ENCODE data around the gene IMPDH1. TPM values are rescaled to one million over a fixed set of nuclear protein-coding genes. Genes with fewer than 3 reads are reported as not detected.
A peak's percentile ranks its signal among the peaks of the same experiment; 100 is the strongest.

IMPDH1 gene
- total and polyA plus RNA-seq, 9 of the 15 experiments (the other 6 are each of a cell fraction or from before 2014, with no cell fraction given), result 0.80 to 118 (median 64.3) TPM

GRCh38 chr7:128385988-128386925, 23.5 kb downstream of the IMPDH1 start:
- no peak for ATAC-seq
- TF ChIP-seq, protein P1, sequence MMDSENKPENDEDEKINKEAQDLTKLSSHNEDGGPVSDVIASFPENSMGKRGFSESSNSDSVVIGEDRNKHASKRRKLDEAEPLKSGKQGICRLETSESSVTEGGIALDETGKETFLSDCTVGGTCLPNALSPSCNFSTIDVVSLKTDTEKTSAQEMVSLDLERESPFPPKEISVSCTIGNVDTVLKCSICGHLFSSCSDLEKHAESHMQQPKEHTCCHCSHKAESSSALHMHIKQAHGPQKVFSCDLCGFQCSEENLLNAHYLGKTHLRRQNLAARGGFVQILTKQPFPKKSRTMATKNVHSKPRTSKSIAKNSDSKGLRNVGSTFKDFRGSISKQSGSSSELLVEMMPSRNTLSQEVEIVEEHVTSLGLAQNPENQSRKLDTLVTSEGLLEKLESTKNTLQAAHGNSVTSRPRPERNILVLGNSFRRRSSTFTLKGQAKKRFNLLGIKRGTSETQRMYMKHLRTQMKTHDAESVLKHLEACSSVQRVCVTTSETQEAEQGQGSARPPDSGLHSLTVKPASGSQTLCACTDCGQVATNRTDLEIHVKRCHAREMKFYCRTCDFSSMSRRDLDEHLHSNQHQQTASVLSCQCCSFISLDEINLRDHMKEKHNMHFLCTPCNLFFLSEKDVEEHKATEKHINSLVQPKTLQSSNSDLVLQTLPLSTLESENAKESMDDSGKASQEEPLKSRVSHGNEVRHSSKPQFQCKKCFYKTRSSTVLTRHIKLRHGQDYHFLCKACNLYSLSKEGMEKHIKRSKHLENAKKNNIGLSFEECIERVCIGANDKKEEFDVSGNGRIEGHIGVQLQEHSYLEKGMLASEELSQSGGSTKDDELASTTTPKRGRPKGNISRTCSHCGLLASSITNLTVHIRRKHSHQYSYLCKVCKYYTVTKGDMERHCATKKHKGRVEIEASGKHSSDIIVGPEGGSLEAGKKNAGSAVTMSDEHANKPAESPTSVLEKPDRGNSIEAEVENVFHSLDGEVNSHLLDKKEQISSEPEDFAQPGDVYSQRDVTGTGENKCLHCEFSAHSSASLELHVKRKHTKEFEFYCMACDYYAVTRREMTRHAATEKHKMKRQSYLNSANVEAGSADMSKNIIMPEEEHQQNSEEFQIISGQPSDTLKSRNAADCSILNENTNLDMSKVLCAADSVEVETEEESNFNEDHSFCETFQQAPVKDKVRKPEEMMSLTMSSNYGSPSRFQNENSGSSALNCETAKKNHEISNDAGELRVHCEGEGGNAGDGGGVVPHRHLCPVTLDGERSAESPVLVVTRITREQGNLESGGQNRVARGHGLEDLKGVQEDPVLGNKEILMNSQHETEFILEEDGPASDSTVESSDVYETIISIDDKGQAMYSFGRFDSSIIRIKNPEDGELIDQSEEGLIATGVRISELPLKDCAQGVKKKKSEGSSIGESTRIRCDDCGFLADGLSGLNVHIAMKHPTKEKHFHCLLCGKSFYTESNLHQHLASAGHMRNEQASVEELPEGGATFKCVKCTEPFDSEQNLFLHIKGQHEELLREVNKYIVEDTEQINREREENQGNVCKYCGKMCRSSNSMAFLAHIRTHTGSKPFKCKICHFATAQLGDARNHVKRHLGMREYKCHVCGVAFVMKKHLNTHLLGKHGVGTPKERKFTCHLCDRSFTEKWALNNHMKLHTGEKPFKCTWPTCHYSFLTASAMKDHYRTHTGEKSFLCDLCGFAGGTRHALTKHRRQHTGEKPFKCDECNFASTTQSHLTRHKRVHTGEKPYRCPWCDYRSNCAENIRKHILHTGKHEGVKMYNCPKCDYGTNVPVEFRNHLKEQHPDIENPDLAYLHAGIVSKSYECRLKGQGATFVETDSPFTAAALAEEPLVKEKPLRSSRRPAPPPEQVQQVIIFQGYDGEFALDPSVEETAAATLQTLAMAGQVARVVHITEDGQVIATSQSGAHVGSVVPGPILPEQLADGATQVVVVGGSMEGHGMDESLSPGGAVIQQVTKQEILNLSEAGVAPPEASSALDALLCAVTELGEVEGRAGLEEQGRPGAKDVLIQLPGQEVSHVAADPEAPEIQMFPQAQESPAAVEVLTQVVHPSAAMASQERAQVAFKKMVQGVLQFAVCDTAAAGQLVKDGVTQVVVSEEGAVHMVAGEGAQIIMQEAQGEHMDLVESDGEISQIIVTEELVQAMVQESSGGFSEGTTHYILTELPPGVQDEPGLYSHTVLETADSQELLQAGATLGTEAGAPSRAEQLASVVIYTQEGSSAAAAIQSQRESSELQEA (IDR thresholded peaks at IDR 0.05; ENCODE audit: low read depth), result no peak
- TF ChIP-seq CEBPB (tag; IDR thresholded peaks at IDR 0.05) (peak; percentile 83), CEBPG (CRISPR knock-in tag; IDR thresholded peaks at IDR 0.05) (no peak), CEBPG (tag; conservative IDR thresholded peaks at IDR 0.05 in 1 of 2, IDR thresholded peaks at IDR 0.05 in 1 of 2) (peak; percentile 61 to 63), C11orf30 (IDR thresholded peaks at IDR 0.05; ENCODE audit: low read depth) (peak; percentile 58; the same call in 1 of the 2 replicates), ZNF316 (IDR thresholded peaks at IDR 0.05) (peak; percentile 64), SLC30A9 (CRISPR knock-in tag; IDR thresholded peaks at IDR 0.05) (no peak)

More at GRCh38 chr7:128385988-128386925, 23.5 kb downstream of the IMPDH1 start:
- no peak overlapping the region for H3K27ac ChIP-seq (ENCODE audit: extremely low read depth, low read depth, low read length)
- no TSS peak for BruUV-seq (replicated peaks)
- H3K4me3 ChIP-seq, result no peak overlapping the region
- ChIA-PET POLR2A (interaction anchor here (0.6 to 2.3 kb wide), 5 partner anchors 9 to 773 kb away, joined by 3 to 14 read pairs (median 4); no protein-coding TSS in a partner anchor), CTCF (ENCODE audit: low intra/inter-chr PET ratio) (interaction anchor here (3.9 kb wide), 1 partner anchor 39 kb away, joined by 81 read pairs; no protein-coding TSS in a partner anchor)
- H2AFZ ChIP-seq (ENCODE audit: low read depth, low read length), result no peak overlapping the region
- no peak for DNase-seq (ENCODE audit: extremely low read depth in 1 of 4, low spot score in 3 of 4)
- H3K27me3 ChIP-seq (ENCODE audit: control insufficient read depth in 2 of 2, insufficient read depth in 2 of 2, low read length in 2 of 2), result no peaks in the 10 kb centered on the region
- in situ Hi-C loops (cut with MboI) (no loop called here), intact Hi-C loops (cut with micrococcal nuclease) (loop anchor here (10.0 kb wide), 1 partner anchor 151 kb away; no protein-coding TSS in a partner anchor)
- no peaks in the 10 kb centered on the region for H3K36me3 ChIP-seq (ENCODE audit: control insufficient read depth, insufficient read depth, low read length)
- H3K79me2 ChIP-seq (ENCODE audit: control insufficient read depth, insufficient read depth, low read length), result no peaks in the 10 kb centered on the region
- H3K9me1 ChIP-seq (ENCODE audit: control insufficient read depth, insufficient read depth, low read length), result peaks cover 3% of the 10 kb centered on the region
- 26% methylated on average over 4 of the region's 4 CpGs for WGBS (ENCODE audit: insufficient coverage, low coverage, missing lambda C conversion rate)
- peaks cover 6 to 26% of the 10 kb centered on the region in 2 experiments; a peak in 4 of 5 replicates for H3K4me1 ChIP-seq (replicated peaks in 1 of 2; ENCODE audit: control insufficient read depth in 2 of 2, insufficient read depth in 2 of 2, low read length in 2 of 2)
- H3K9ac ChIP-seq (ENCODE audit: insufficient read depth in 1 of 2, low read depth in 2 of 2, low read length in 2 of 2), result no peak overlapping the region
- 0 out of 2 replicates have a peak, but pooled peaks cover 16% of the 10 kb centered on the region for H4K20me1 ChIP-seq (replicated peaks; ENCODE audit: control insufficient read depth, insufficient read depth, low read length)
- FAIRE-seq, result no peak
- no peaks in the 10 kb centered on the region for H3K9me3 ChIP-seq (replicated peaks; ENCODE audit: control insufficient read depth, insufficient read depth, low read depth, low read length)
- H3K4me2 ChIP-seq (ENCODE audit: insufficient read depth, low read length), result no peak overlapping the region
